HG03280 (cell line): ENCODE results near the gene SIAH1.
"Not testable (repeated sequence)": the region's sequence is repeated elsewhere in the genome, so short reads cannot be mapped to it uniquely, and the experiment has no call there.

Experiments used
- ATAC-seq: cut with Tn5 transposase; IDR thresholded peaks from one replicate; pipeline ENCODE4 v1.9.1; 2021; ENCODE audit warnings: mild to moderate bottlenecking, moderate library complexity; ENCODE audit not compliant: unreplicated experiment

The SIAH1 gene

DNA sequence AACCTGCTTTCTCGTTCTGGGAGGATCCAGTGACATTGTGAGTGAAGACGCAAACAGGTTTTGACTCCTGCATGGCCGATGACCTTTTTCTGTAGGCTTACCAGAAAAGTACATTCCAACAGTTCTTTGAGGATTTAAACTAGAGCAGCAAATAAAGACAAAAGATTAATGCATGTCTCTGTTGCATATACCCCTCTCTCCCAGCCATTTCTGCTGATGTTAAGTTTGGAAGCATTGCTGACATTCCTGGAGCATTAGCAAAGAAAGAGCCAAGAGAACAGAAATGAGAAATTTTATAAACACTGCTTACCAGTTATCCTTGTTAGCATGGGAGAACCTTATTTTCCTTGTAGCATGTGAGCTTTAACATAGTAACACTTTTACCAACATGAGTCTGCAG lies 49.3 kb downstream of the SIAH1 start:
- no peak for ATAC-seq

GRCh38 chr16:48334325-48334724 lies 50.9 kb downstream of the SIAH1 start:
- no peak for ATAC-seq

- no peak for ATAC-seq
Measured at GRCh38 chr16:48332978-48333377, 52.2 kb downstream of the SIAH1 start.

GRCh38 chr16:48330841-48331192 lies 54.4 kb downstream of the SIAH1 start:
- no peak for ATAC-seq

GRCh38 chr16:48330189-48330840 lies 54.9 kb downstream of the SIAH1 start:
- ATAC-seq: no peak

GRCh38 chr16:48329138-48329537 lies 56.1 kb downstream of the SIAH1 start:
- ATAC-seq: no peak

DNA sequence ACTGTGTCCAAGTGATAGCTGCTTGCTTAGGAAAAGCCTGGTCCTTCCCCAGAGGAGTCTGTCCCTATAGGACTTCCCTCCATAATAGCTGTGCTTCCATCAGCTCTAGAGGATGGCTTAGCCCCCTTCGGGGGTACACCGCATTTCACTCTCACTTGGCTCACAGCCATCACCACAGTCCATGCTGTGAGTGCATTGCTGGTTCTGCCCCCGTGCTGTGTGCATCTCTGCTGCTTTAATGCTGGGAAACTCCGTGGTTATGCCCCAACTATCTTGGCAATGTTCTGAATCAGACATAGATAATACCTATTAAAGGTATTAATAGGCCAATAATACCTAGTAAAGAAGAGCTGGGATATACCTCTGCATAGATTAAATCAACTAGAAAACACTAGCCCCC lies 58.3 kb downstream of the SIAH1 start:
- no peak for ATAC-seq

DNA sequence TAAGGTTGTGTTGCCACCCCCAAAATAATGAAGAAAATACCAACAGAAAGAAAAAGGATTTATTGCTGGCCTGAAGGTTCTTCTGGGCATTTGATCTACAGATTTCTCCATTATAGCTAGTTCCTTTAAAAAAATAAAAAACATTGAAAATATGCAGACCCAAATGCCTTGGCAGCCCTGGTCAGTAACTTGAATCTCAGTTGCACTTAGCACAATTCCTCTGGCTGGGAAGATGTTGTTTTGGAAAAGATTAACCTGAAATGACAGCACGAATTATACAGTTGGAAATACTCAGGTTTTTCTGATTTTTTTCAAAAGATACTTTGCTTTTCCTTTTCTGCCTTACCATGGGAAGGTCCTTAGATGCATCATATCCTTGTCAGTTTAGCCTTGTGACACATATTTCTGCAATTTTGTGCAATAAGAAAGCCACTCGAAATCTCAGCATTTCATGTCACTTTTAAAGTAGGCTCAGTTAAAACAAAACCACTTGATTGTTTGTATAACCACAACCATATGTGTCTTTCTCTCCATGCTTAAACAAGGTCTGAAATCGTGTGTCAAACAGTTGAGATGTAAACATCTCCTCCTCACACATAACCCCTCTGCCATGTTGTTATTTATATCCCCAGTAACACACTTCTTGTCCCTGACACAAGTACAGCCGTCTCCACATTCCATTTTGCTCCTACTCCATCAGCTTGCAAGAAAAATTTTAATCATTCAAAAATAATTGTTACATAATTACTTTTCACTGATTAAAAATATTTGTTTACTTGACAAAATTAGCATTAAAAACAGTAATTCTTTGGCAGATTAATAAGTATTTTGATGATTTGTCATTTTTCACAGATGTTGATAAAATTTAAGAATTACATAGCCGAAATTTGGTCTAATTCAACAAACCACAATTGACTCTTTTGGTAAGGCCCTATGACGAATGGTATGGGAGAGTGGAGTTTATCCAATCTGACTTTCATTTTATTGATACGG lies 61.1 kb downstream of the SIAH1 start:
- ATAC-seq: no peak

DNA sequence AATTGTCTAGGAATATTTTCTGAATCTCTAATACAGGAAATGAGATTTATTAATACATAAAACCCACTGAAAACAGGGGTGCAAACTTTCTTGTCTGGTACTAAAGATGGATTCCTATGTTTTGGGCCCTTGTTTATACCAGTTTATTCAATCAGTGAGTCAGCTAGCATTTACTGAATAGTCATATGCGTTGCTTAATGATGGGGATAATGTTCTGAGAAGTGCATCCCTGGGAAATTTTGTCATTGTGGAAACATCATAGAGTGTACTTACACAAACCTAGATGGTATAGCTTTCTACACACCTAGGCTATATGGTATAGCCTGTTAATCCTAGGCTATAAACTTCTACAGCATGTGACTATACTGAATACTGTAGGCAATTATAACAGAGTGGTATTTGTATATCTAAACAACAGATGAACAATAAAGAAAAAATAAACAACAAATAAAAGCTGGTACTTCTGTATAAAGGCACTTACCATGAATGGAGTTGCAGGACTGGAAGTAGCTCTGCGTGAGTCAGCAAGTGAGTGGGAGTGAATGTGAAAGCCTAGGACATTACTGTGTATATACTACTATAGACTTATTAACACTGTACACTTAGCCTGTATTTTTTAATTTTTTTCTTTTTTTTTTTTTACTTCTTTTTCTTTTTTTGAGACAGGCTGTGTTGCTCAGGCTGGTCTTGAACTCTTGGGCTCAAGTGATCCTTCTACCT lies 63.7 kb downstream of the SIAH1 start:
- ATAC-seq: no peak

DNA sequence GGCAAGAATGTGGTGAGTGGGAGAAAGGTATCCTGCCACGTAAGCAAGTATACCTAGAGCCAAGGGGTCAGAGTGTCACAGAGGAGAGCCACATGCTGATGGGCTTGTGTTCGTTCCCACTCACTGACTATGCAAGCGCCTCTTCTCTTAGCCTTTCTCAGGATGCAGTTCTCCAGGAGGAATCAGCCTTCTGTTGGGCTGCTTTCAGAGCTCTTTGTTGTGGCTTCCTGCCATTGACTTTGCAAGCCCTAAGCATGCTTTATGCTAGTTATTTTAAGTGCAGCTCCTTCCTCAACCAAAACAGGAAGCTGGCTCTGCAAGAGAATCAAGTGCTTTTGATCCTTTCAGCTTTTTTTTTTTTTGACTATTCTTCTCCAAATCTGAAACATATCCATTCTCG lies 66.6 kb downstream of the SIAH1 start:
- ATAC-seq: no peak

- no peak for ATAC-seq
Measured at GRCh38 chr16:48317614-48318315, 67.4 kb downstream of the SIAH1 start.

GRCh38 chr16:48317026-48317425 lies 68.2 kb downstream of the SIAH1 start:
- no peak for ATAC-seq

GRCh38 chr16:48313905-48314304 lies 71.3 kb downstream of the SIAH1 start:
- ATAC-seq: not testable (repeated sequence)

- no peak for ATAC-seq
Measured at GRCh38 chr16:48310908-48311641, 74.1 kb downstream of the SIAH1 start.
